PC-9 (cell line): ENCODE measurements around the gene ENTR1. TPM values are rescaled to one million over a fixed set of nuclear protein-coding genes. Genes with fewer than 3 reads are reported as not detected.

Experiments
- BruUV-seq: library from RNA; stranded (reverse); fragments of 400-500 nt; replicated peaks from 2 replicates; lab custom pipeline; 2021; lab: Mats Ljungman, UMichigan
- CTCF ChIA-PET: fragments of 300-600 bp; sonication (Branson Sonifier 250); formaldehyde crosslinking; loops from one replicate; lab custom pipeline; 2022; ENCODE audit warnings: antibody characterized with exemption; lab: Charles Lee
- POLR2A ChIA-PET: fragments of 300-600 bp; sonication (Branson Sonifier 250); formaldehyde crosslinking; loops from one replicate; lab custom pipeline; 2022; ENCODE audit warnings: antibody characterized with exemption; ENCODE audit not compliant: unreplicated experiment; lab: Charles Lee
- DNase-seq, 2 experiments: peaks; one replicate each; pipeline versions ENCODE4 v3.0.0 to v3.0.0-alpha.2; 2015 to 2022; ENCODE audit warnings: mixed read lengths in 1 of 2
- H2AFZ ChIP-seq: fragments of 200-600 bp; sonication (generic); 2 replicates; pipeline ENCODE4 v1.8.1; 2017; ENCODE audit warnings: antibody characterized with exemption
- H3F3A ChIP-seq: fragments of 200-600 bp; sonication (generic); 2 replicates; pipeline ENCODE4 v1.8.1; 2017; ENCODE audit warnings: antibody characterized with exemption, mild to moderate bottlenecking, low read depth; ENCODE audit not compliant: insufficient read depth
- H3K27ac ChIP-seq: fragments of 200-600 bp; sonication (generic); 2 replicates; pipeline ENCODE4 v1.6.1; 2016; ENCODE audit warnings: mixed run types
- H3K27me3 ChIP-seq: fragments of 200-600 bp; sonication (generic); 2 replicates; pipeline ENCODE4 v1.6.1; 2016; ENCODE audit warnings: low read depth, mixed run types; ENCODE audit not compliant: insufficient read depth
- H3K36me3 ChIP-seq: fragments of 200-600 bp; sonication (generic); 2 replicates; pipeline ENCODE4 v1.6.1; 2016; ENCODE audit warnings: low read depth, mixed run types
- H3K4me1 ChIP-seq: fragments of 200-600 bp; sonication (generic); replicated peaks from 2 replicates; pipeline ENCODE4 v1.6.1; 2016; ENCODE audit warnings: mixed run types; ENCODE audit not compliant: insufficient read depth
- H3K4me2 ChIP-seq: fragments of 200-600 bp; sonication (generic); 2 replicates; pipeline ENCODE4 v1.6.1; 2017; ENCODE audit warnings: mixed run types
- H3K4me3 ChIP-seq: fragments of 200-600 bp; sonication (generic); 2 replicates; pipeline ENCODE4 v1.6.1; 2016; ENCODE audit warnings: mixed run types
- H3K79me2 ChIP-seq: fragments of 200-600 bp; sonication (generic); 2 replicates; pipeline ENCODE4 v1.6.1; 2017; ENCODE audit warnings: low read depth, mixed run types
- H3K9me2 ChIP-seq: fragments of 200-600 bp; sonication (generic); 2 replicates; pipeline ENCODE4 v1.8.1; 2017; ENCODE audit warnings: mild to moderate bottlenecking; ENCODE audit not compliant: insufficient read depth
- H3K9me3 ChIP-seq: fragments of 200-600 bp; sonication (generic); 2 replicates; pipeline ENCODE4 v1.8.1; 2016; ENCODE audit warnings: low read depth; ENCODE audit not compliant: insufficient read depth
- H4K20me1 ChIP-seq: fragments of 200-600 bp; sonication (generic); 2 replicates; pipeline ENCODE4 v1.8.1; 2017; ENCODE audit not compliant: insufficient read depth
- EZH2 ChIP-seq: fragments of 200-600 bp; sonication (generic); IDR thresholded peaks from 2 replicates; pipeline ENCODE4 v1.8.0; 2017; ENCODE audit warnings: antibody characterized with exemption, low read depth
- intact Hi-C: fragments of 100-400 bp; cut with micrococcal nuclease; formaldehyde crosslinking; loops from one replicate; pipeline ENCODE4 v1.10.0; 2022; ENCODE audit not compliant: unreplicated experiment
- total RNA-seq: library from RNA; stranded (reverse); gene quantifications from 2 replicates; pipeline ENCODE4 v1.2.3, GENCODE V29; 2021
- TF ChIP-seq, protein P1 (sequence below): fragments of 200-600 bp; sonication (generic); conservative IDR thresholded peaks from 2 replicates; pipeline ENCODE4 v1.6.1; 2017; ENCODE audit warnings: mixed run types, antibody characterized with exemption, mild to moderate bottlenecking, moderate library complexity

ENTR1 gene
- total RNA-seq, 1 experiment from 2014 or later = 67.9 TPM

DNA sequence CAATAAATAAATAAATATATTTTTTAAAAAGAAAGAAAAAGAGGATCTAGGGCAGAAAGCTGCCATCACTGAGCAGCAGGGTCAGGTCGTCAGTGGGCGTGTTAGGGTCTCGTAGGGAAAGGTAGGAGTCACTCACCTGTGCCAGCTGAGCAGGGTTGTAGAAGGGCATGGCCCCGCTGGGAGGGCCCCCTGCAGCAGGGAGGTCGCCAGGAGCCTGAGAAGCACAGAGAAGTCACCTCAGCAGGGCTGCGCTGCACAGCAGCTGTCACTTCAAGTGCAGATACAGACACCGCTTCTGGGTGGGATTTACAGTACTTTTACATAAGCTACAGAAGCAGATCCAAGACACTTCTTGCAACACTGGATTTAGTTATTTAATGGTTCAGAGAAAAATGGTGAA, 33.3 kb upstream of the ENTR1 start:
- CTCF ChIA-PET = no interaction called here
- TF ChIP-seq, protein P1, sequence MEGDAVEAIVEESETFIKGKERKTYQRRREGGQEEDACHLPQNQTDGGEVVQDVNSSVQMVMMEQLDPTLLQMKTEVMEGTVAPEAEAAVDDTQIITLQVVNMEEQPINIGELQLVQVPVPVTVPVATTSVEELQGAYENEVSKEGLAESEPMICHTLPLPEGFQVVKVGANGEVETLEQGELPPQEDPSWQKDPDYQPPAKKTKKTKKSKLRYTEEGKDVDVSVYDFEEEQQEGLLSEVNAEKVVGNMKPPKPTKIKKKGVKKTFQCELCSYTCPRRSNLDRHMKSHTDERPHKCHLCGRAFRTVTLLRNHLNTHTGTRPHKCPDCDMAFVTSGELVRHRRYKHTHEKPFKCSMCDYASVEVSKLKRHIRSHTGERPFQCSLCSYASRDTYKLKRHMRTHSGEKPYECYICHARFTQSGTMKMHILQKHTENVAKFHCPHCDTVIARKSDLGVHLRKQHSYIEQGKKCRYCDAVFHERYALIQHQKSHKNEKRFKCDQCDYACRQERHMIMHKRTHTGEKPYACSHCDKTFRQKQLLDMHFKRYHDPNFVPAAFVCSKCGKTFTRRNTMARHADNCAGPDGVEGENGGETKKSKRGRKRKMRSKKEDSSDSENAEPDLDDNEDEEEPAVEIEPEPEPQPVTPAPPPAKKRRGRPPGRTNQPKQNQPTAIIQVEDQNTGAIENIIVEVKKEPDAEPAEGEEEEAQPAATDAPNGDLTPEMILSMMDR = no peak
- TF ChIP-seq EZH2 = no peak
- no peaks in the 10 kb centered on the region; the same call in 1 of the 2 replicates for H3K36me3 ChIP-seq

DNA sequence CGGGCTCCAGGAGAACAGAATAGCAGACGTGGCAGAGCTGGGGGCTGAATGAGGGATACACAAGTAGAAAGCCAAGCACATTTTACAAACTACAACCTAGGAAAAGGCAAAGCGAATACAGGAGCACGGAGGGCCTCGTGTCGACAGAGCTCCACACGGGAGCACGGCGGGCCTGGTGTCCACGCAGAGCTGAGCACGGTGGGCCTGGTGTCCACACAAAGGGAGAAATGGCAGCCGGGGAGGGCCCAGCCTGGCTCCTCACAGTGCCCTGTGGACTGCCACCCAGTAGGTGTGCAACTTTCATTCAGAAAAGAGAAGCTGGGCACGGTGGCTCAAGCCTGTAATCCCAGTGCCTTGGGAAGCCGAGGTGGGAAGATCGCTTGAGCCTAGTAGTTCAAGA, 32.7 kb upstream of the ENTR1 start:
- BruUV-seq = no TSS peak
- H3K4me3 ChIP-seq = no peak overlapping the region
- H3K4me2 ChIP-seq = no peak overlapping the region
- no peaks in the 10 kb centered on the region for H3K27me3 ChIP-seq
- H3K27ac ChIP-seq = no peak overlapping the region
- no peaks in the 10 kb centered on the region for H3K9me2 ChIP-seq
- peaks cover 31% of the 10 kb centered on the region for H3F3A ChIP-seq
- H3K9me3 ChIP-seq = no peaks in the 10 kb centered on the region
- H3K4me1 ChIP-seq = peaks cover 4% of the 10 kb centered on the region
- intact Hi-C loops = no loop called here
- TF ChIP-seq EZH2 = no peak
- TF ChIP-seq, protein P1 = no peak
- peaks cover 10% of the 10 kb centered on the region for H4K20me1 ChIP-seq
- no peaks in the 10 kb centered on the region; the same call in 1 of the 2 replicates for H3K36me3 ChIP-seq
- DNase-seq = no peak
- H3K79me2 ChIP-seq = peaks cover 10% of the 10 kb centered on the region; the same call in 1 of the 2 replicates
- no peak overlapping the region for H2AFZ ChIP-seq
- POLR2A ChIA-PET = interaction anchor here (0.6 kb wide), 1 partner anchor 38 kb away, joined by 3 read pairs; no protein-coding TSS in a partner anchor
- CTCF ChIA-PET = no interaction called here

More for the DNA sequence above, 33.3 kb upstream of the ENTR1 start:
- H3F3A ChIP-seq = peaks cover 31% of the 10 kb centered on the region
- H3K79me2 ChIP-seq = peaks cover 4% of the 10 kb centered on the region; the same call in 1 of the 2 replicates
- no peaks in the 10 kb centered on the region; the same call in 1 of the 2 replicates for H3K4me1 ChIP-seq
- no peak for DNase-seq
- H3K4me3 ChIP-seq = no peak overlapping the region
- POLR2A ChIA-PET = interaction anchor here (0.6 kb wide), 1 partner anchor 38 kb away, joined by 3 read pairs; no protein-coding TSS in a partner anchor
- no TSS peak for BruUV-seq
- intact Hi-C loops = no loop called here
- H3K9me2 ChIP-seq = no peaks in the 10 kb centered on the region
- no peak overlapping the region for H3K4me2 ChIP-seq
- H3K27ac ChIP-seq = no peak overlapping the region
- H3K9me3 ChIP-seq = no peaks in the 10 kb centered on the region
- no peak overlapping the region for H2AFZ ChIP-seq
- H3K27me3 ChIP-seq = no peaks in the 10 kb centered on the region
- H4K20me1 ChIP-seq = peaks cover 6% of the 10 kb centered on the region

DNA sequence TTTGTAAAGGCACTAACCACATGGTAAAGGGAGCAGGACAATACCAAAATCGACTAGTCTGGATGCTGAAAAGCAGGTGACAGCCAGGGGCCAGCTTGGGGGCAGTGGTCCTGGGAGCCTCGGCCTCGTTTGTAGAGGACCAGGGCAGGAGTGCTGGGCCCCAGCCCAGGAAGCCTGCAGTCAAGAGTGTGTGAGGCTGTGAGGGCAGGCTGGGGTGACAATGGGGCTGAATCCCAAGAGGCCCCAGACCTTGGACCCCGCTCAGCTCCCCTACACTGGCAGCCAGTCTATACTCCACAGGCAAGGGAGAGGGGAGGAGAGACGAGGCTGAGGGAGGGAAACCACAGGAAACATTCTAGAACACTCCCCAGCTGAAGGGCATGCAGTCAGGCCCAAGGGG, 31.9 kb upstream of the ENTR1 start:
- ChIA-PET CTCF (no interaction called here), POLR2A (no interaction called here)
- H3K9me3 ChIP-seq = no peaks in the 10 kb centered on the region
- intact Hi-C loops = no loop called here
- no peaks in the 10 kb centered on the region for H3K9me2 ChIP-seq
- H3F3A ChIP-seq = peaks cover 31% of the 10 kb centered on the region
- H3K36me3 ChIP-seq = no peaks in the 10 kb centered on the region; the same call in 1 of the 2 replicates
- H3K4me2 ChIP-seq = no peak overlapping the region
- no peak for DNase-seq
- H4K20me1 ChIP-seq = peaks cover 16% of the 10 kb centered on the region
- no TSS peak for BruUV-seq
- TF ChIP-seq EZH2 = no peak
- TF ChIP-seq, protein P1 = no peak
- H3K4me1 ChIP-seq = peaks cover 10% of the 10 kb centered on the region
- no peak overlapping the region for H3K27ac ChIP-seq
- no peak overlapping the region for H2AFZ ChIP-seq
- H3K79me2 ChIP-seq = peaks cover 18% of the 10 kb centered on the region; the same call in 1 of the 2 replicates
- H3K27me3 ChIP-seq = no peaks in the 10 kb centered on the region
- H3K4me3 ChIP-seq = no peak overlapping the region
